ENCODE measurements around the gene NOCT.
"Not testable (repeated sequence)": the region's sequence is repeated elsewhere in the genome, so short reads cannot be mapped to it uniquely, and the experiment has no call there.

Gene NOCT

DNA sequence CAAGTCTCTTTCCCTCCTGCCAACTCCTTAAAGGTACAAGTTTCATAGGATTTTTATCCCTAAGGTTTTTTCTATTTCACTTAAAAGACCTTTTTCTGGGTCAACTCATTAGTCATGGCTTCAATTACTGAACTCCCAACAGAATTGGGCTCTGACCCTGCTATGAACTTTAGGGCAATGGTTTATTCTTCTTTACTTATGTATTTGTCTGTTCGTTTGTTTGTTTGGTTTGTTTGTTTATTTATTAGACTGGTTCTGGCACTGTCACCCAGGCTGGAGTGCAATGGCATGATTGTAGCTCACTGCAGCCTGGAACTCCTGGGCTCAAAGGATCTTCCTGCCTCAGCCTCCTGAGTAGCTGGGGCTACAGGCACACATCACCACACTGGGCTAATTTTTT is 5.9 kb upstream of the NOCT start:
- DNase-seq = no peak

GRCh38 chr4:139011225-139011950 is 4.2 kb upstream of the NOCT start:
- DNase-seq = no peak

- peak in 2 of 56 donors; percentile 24 to 39 for DNase-seq
Measured at GRCh38 chr4:139014371-139015268, 961 bp upstream of the NOCT start.

DNA sequence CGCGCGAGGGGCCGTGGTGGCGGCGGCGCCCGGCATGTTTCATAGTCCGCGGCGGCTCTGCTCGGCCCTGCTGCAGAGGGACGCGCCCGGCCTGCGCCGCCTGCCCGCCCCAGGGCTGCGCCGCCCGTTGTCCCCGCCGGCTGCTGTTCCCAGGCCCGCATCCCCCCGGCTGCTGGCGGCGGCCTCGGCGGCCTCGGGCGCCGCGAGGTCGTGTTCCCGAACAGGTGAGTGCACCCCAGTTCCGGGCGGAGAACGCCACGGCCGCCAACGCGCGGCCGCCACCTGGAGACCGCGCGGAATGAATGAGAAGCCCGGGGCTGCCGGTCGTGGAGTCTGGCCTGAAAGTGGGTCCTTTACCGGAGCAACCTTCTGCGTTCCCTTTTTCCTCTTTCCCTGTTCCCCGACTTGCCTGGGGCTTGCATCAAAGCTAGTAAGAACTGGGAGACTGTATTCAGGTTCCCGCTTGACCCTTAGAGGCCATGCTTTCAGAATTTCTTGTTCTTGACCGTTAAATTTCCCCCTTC is 429 bp downstream of the NOCT start:
- peak in 27 of 56 donors; percentile 11 to 68 (median 40) for DNase-seq

DNA sequence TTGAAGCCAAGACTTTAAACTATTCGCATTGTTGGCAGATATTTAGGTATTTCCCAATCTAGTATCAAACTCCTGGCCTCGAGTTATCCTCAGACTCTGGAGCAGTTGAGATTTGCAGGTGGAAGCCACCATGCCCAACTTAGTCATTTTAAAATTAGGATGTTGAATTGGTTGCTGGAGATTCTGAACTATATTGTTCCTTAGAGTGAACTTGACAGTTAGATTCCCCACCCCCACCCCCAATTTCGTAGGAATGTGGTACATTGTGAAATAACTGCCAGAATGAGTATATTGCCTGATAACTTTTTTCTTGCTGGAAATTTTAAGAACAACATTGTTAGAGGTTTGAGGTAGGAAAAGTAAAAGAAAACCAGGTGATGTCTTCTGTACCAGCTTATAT is 2.3 kb downstream of the NOCT start:
- no peak for DNase-seq

GRCh38 chr4:139018501-139018900 is 2.9 kb downstream of the NOCT start:
- DNase-seq = no peak

- DNase-seq = no peak
Measured at GRCh38 chr4:139018971-139019758, 3.6 kb downstream of the NOCT start.

DNA sequence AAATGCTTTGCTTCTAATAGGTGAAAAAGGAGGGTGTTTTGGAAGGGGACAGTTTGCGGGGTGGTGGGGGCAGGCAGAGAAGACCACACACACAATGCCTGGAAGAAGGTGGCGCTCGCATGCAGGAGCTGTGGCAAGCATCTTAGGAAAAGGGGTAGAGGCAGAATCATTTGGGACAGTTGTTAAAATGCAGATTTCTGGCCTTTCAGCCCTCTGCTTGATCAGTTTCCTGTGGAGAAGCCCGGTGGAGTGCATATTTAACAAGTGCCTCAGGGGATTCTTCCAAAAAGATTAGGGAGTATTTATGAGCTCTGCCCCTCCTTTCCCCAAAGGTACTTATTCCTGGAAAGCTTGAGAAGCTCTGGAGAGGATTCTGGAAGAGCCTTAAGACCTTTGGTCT is 4.8 kb downstream of the NOCT start:
- peak in 1 of 56 donors; percentile 5 for DNase-seq

DNA sequence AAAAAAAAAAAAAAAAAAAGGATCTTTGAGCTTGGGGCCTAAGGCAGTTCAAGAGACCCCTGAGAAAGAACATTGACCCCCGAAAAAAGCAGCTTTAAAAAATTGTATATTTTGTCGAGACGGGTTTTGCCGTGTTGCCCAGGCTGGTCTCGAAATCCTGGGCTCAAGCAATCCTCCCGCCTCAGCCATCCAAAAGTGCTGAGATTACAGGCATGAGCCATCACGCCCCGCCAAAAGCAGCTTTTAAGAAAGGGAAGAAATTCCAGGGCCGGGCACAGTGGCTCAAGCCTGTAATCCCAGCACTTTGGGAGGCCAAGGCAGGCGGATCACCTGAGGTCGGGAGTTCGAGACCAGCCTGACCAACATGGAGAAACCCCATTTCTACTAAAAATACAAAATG is 5.5 kb downstream of the NOCT start:
- not testable (repeated sequence) for DNase-seq

DNA sequence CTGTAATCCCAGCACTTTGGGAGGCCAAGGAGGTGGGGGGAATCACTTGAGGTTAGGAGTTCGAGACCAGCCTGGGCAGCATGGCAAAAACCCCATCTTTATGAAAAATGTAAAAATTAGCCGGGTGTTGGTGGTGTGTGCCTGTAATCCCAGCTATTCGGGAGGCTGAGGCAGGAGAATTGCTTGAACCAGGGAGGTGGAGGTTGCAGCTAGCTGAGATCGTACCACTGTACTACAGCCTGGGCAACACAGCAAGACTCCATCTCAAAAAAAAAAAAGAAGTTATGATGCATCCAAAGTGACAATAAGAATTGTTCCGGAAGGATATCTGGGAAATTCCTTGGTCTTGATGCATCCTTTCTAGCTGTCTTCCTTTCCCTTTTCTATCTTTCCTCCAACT is 7.3 kb downstream of the NOCT start:
- DNase-seq = no peak

GRCh38 chr4:139024686-139025085 is 9.1 kb downstream of the NOCT start:
- DNase-seq = peak in 1 of 56 donors; percentile 2

GRCh38 chr4:139025841-139026240 is 10.3 kb downstream of the NOCT start:
- DNase-seq = no peak

GRCh38 chr4:139027776-139028175 is 12.2 kb downstream of the NOCT start:
- no peak for DNase-seq

- DNase-seq = peak in 45 of 56 donors; percentile 4 to 82 (median 38)
Measured at GRCh38 chr4:139028191-139028661, 12.6 kb downstream of the NOCT start.

DNA sequence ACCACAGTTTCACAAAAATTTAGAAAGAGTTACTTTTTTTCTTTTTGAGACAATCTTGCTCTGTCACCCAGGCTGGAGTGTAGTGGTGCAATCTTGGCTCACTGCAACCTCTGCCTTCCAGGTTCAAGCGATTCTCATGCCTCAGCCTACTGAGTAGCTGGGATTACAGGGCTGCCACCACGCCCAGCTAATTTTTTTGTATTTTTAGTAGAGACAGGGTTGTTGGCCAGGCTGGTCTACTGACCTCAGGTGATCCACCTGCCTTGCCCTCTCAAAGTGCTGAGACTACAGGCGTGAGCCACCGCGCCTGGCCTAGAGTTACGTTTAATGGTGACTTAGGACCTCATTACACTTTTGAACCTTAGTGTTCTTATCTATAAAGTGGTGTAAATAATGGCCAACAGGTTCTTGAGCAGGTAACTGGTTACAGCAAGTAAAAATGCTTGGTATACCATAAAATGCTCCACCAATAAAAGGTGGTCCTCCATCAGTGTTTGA is 14.3 kb downstream of the NOCT start:
- not testable (repeated sequence) for DNase-seq

DNA sequence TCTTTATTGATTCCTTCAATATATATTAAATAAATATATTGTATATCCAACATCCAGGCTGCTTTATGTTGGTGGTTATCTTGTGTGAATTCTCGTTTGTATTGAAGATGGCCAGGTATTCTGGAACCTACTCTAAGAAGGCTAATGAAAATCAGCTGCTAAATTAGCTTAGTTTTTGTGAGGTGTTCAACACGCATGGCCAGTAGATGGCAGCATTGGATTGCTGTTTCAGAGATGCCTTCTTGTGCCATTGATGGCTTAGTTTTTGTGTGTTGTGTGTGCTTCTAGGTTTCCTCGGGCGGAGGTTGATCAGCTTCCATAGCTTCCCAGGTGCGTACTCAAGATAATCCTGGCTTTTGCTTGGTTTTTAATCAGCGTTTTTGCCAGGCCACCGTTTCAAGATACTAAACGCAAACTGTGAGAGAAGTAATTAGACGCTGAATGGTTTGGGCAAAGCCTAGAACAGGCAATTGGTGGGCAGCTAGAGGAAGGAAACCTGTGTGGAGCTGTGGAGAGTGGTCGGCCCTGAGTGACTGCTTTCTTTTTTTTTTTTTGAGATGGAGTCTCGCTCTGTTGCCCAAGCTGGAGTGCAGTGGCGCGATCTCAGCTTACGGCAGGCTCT is 15.1 kb downstream of the NOCT start:
- peak in 49 of 56 donors; percentile 4 to 89 (median 46) for DNase-seq

DNA sequence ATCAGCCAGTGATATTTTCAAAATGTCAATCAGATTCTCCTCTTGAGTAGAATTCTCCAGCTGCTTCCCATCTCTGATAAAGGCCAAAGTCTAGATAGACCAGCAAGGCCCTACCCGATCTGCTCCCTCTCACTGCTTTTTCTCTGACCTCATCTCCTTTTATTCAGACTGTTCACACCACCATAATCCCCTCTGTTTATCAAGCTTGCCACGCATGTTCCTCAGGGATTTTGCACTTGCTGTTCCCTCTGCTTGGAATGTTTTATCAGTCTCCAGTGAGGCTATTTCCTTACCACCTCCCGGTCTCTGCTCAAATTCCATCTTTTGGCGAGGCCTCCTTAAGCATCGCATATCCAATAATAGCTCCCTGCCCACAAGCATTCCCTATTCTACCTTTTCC is 20.1 kb downstream of the NOCT start:
- DNase-seq = no peak

DNA sequence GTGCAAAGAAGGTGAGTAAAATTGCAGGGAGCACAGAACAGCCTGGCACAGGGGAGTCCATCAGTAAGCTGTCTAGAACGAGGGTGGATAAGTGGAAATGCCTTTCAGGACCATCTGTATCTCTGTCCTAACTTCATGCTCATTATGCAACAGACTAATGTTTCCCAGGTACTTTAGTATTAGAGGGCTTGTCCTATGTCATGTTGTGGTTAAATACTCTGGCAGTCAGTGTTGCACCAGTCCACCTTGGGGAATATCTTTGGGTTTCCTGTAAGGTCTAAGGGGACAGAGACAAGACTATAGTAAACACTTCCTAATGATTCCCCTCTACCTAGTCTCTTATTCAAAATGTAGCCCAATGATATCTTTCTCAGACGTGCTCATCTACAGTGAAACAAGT is 21.3 kb downstream of the NOCT start:
- no peak for DNase-seq

- DNase-seq = no peak
Measured at GRCh38 chr4:139038874-139039443, 23.4 kb downstream of the NOCT start.

DNA sequence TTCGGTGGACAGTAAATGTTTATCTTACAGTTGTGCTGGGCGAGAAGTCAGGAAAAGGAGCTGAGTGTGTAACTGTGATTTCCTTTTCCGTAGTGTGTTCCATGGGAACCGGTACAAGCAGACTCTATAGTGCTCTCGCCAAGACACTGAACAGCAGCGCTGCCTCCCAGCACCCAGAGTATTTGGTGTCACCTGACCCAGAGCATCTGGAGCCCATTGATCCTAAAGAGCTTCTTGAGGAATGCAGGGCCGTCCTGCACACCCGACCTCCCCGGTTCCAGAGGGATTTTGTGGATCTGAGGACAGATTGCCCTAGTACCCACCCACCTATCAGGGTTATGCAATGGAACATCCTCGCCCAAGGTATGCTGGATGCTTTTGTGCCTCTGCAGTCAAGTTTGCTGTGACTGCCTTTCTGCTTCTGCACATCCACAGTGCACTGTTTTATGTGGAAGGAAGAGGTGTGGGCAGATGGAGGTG is 27.4 kb downstream of the NOCT start:
- DNase-seq = peak in 4 of 56 donors; percentile 3 to 27 (median 12)
